HEK293T (cell line): ENCODE data around the gene CDH16.

Experiments used
- CTCF ChIA-PET: fragments of 350-600 bp; formaldehyde crosslinking; extraction: SDS; loops from one replicate; lab custom pipeline; 2021; ENCODE audit warnings: antibody characterized with exemption, inconsistent platforms; lab: Yijun Ruan, JAX
- POLR2A ChIA-PET: fragments of 350-600 bp; formaldehyde crosslinking; extraction: SDS; loops from one replicate; lab custom pipeline; 2020; ENCODE audit warnings: antibody characterized with exemption, inconsistent platforms; lab: Yijun Ruan, JAX
- DNase-seq: peaks from one replicate; pipeline ENCODE4 v3.0.0; 2012; ENCODE audit warnings: mixed read lengths; ENCODE audit errors: extremely low spot score
- ARNT ChIP-seq: fragments of 450-650 bp; IDR thresholded peaks from 2 replicates; pipeline ENCODE4 v1.6.1; 2017; ENCODE audit warnings: mild to moderate bottlenecking
- BHLHE40 ChIP-seq: fragments of 450-650 bp; IDR thresholded peaks from 2 replicates; pipeline ENCODE4 v1.6.1; 2016; ENCODE audit warnings: mild to moderate bottlenecking, moderate library complexity, borderline replicate concordance
- CTBP1 ChIP-seq: fragments of 450-650 bp; IDR thresholded peaks from 2 replicates; pipeline ENCODE4 v1.6.1; 2016; ENCODE audit warnings: borderline replicate concordance
- ELF4 ChIP-seq: fragments of 450-650 bp; IDR thresholded peaks from 2 replicates; pipeline ENCODE4 v1.6.1; 2017; ENCODE audit warnings: antibody characterized with exemption
- FOXA1 ChIP-seq: fragments of 450-650 bp; IDR thresholded peaks from 2 replicates; pipeline ENCODE4 v1.6.1; 2016; ENCODE audit warnings: mild to moderate bottlenecking
- FOXK2 ChIP-seq: fragments of 450-650 bp; IDR thresholded peaks from 2 replicates; pipeline ENCODE4 v1.6.1; 2016; ENCODE audit warnings: mild to moderate bottlenecking
- FOXM1 ChIP-seq: fragments of 450-650 bp; IDR thresholded peaks from 2 replicates; pipeline ENCODE4 v1.6.1; 2017; ENCODE audit warnings: mild to moderate bottlenecking, borderline replicate concordance
- HDGF ChIP-seq: fragments of 450-650 bp; IDR thresholded peaks from 2 replicates; pipeline ENCODE4 v1.6.1; 2017; ENCODE audit warnings: antibody characterized with exemption, borderline replicate concordance
- L3MBTL2 ChIP-seq: fragments of 450-650 bp; conservative IDR thresholded peaks from 2 replicates; pipeline ENCODE4 v1.6.1; 2016; ENCODE audit warnings: mild to moderate bottlenecking
- LEF1 ChIP-seq: fragments of 450-650 bp; IDR thresholded peaks from 2 replicates; pipeline ENCODE4 v1.6.1; 2017; ENCODE audit warnings: mild to moderate bottlenecking, borderline replicate concordance
- NFRKB ChIP-seq: fragments of 450-650 bp; IDR thresholded peaks from 2 replicates; pipeline ENCODE4 v1.6.1; 2016; ENCODE audit warnings: mild to moderate bottlenecking, moderate library complexity
- PKNOX1 ChIP-seq: fragments of 450-650 bp; IDR thresholded peaks from 2 replicates; pipeline ENCODE4 v1.6.1; 2016
- SP1 ChIP-seq: fragments of 450-650 bp; IDR thresholded peaks from 2 replicates; pipeline ENCODE4 v1.6.1; 2017
- SUZ12 ChIP-seq: fragments of 450-650 bp; IDR thresholded peaks from 2 replicates; pipeline ENCODE4 v1.6.1; 2016; ENCODE audit warnings: mild to moderate bottlenecking
- TARDBP ChIP-seq: fragments of 450-650 bp; IDR thresholded peaks from 2 replicates; pipeline ENCODE4 v1.6.1; 2016
- ZNF384 ChIP-seq: fragments of 450-650 bp; IDR thresholded peaks from 2 replicates; pipeline ENCODE4 v1.6.1; 2016

Gene CDH16

GRCh38 chr16:66915041-66915440, 3.6 kb downstream of the CDH16 start:
- ChIA-PET POLR2A (no interaction called here), CTCF (interaction anchor here (1.0 kb wide), 1 partner anchor 255 kb away, joined by 3 read pairs; the partner anchor contains the start of gene NOL3)
- no peak for DNase-seq
- no peak for TF ChIP-seq HDGF
- TF ChIP-seq LEF1, result no peak
- TF ChIP-seq SUZ12, result no peak
- TF ChIP-seq FOXK2, result no peak
- TF ChIP-seq ZNF384, result no peak
- no peak for TF ChIP-seq SP1
- TF ChIP-seq BHLHE40, result no peak
- TF ChIP-seq NFRKB, result no peak
- TF ChIP-seq FOXM1, result no peak
- no peak for TF ChIP-seq L3MBTL2
- TF ChIP-seq CTBP1, result no peak
- TF ChIP-seq ARNT, result no peak
- no peak for TF ChIP-seq PKNOX1
- TF ChIP-seq TARDBP, result no peak
- no peak for TF ChIP-seq FOXA1
- no peak for TF ChIP-seq ELF4

DNA sequence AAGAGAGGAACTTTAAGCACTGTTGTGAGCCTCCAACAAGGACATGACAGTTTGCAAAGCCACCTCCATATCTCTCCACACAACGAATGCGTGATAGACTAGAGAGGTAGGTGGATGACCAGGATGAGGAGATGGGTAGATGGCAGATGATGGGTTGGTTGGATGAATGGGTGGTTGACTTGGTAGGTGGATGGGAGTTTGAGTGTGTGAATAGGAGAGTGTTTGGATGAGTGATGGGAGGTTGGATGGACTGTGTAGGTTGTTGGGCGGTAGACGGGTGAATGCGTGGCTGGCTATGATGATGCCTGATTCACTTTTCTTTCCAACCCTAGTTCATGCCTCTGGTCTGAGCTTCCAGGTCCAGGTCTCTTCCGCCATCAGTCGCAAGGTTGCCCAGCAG, 4.1 kb downstream of the CDH16 start:
- DNase-seq, result no peak
- CTCF ChIA-PET, result interaction anchor here (1.0 kb wide), 1 partner anchor 256 kb away, joined by 3 read pairs; the partner anchor contains the start of gene NOL3
- POLR2A ChIA-PET, result no interaction called here
- no peak for TF ChIP-seq FOXA1
- no peak for TF ChIP-seq ELF4
- no peak for TF ChIP-seq L3MBTL2
- TF ChIP-seq NFRKB, result no peak
- no peak for TF ChIP-seq BHLHE40
- TF ChIP-seq FOXM1, result no peak
- TF ChIP-seq ARNT, result no peak
- no peak for TF ChIP-seq LEF1
- TF ChIP-seq SUZ12, result no peak
- no peak for TF ChIP-seq HDGF
- TF ChIP-seq ZNF384, result no peak
- TF ChIP-seq SP1, result no peak
- no peak for TF ChIP-seq CTBP1
- TF ChIP-seq FOXK2, result no peak
- no peak for TF ChIP-seq TARDBP
- no peak for TF ChIP-seq PKNOX1

- DNase-seq, result no peak
- TF ChIP-seq TARDBP (no peak), ELF4 (no peak), PKNOX1 (no peak), FOXM1 (no peak), ARNT (no peak), LEF1 (no peak), SP1 (no peak), HDGF (no peak), BHLHE40 (no peak), SUZ12 (no peak), CTBP1 (no peak), NFRKB (no peak), ZNF384 (no peak), L3MBTL2 (no peak), FOXK2 (no peak)
- POLR2A ChIA-PET, result no interaction called here
- CTCF ChIA-PET, result no interaction called here
These were observed 5.0 kb downstream of the CDH16 start for GRCh38 chr16:66913711-66914110.

- TF ChIP-seq LEF1 (no peak), TARDBP (no peak), BHLHE40 (no peak), ELF4 (no peak), L3MBTL2 (no peak), PKNOX1 (no peak), ARNT (no peak), SP1 (no peak), FOXM1 (no peak), SUZ12 (no peak), HDGF (no peak), ZNF384 (no peak), NFRKB (no peak), FOXA1 (no peak), FOXK2 (no peak), CTBP1 (no peak)
- DNase-seq, result no peak
- POLR2A ChIA-PET, result no interaction called here
- CTCF ChIA-PET, result no interaction called here
These were observed 5.6 kb downstream of the CDH16 start for GRCh38 chr16:66913081-66913480.

- no peak for TF ChIP-seq FOXM1
- no peak for TF ChIP-seq NFRKB
- no peak for TF ChIP-seq BHLHE40
- TF ChIP-seq SP1, result no peak
- TF ChIP-seq SUZ12, result no peak
- no peak for TF ChIP-seq ZNF384
- no peak for TF ChIP-seq FOXA1
- no peak for TF ChIP-seq ARNT
- TF ChIP-seq L3MBTL2, result no peak
- TF ChIP-seq CTBP1, result no peak
- TF ChIP-seq ELF4, result no peak
- no peak for TF ChIP-seq TARDBP
- TF ChIP-seq PKNOX1, result no peak
- TF ChIP-seq HDGF, result no peak
- no peak for TF ChIP-seq LEF1
- TF ChIP-seq FOXK2, result no peak
- POLR2A ChIA-PET, result no interaction called here
- CTCF ChIA-PET, result no interaction called here
- DNase-seq, result no peak
These were observed 6.9 kb downstream of the CDH16 start for GRCh38 chr16:66911801-66912200.
